ENCODE measurements around the gene PLEKHD1. TPM values are rescaled to one million over a fixed set of nuclear protein-coding genes. Genes with fewer than 3 reads are reported as not detected.
"Not testable (repeated sequence)": the region's sequence is repeated elsewhere in the genome, so short reads cannot be mapped to it uniquely, and the experiment has no call there.

Gene PLEKHD1
- total RNA-seq, 1 experiment from 2014 or later, result 0.31 TPM

- in situ Hi-C loops (cut with HindIII; ENCODE audit: low sequenced_read_pairs); DNase-seq (ENCODE audit: low spot score): not testable (repeated sequence)
These were observed 6.5 kb upstream of the PLEKHD1 start for GRCh38 chr14:69478055-69478454.

- in situ Hi-C loops (cut with HindIII; ENCODE audit: low sequenced_read_pairs), result no loop called here
- DNase-seq (ENCODE audit: low spot score), result no peak
These were observed 4.8 kb upstream of the PLEKHD1 start for GRCh38 chr14:69479696-69480095.

GRCh38 chr14:69480136-69480535 lies 4.4 kb upstream of the PLEKHD1 start:
- in situ Hi-C loops (cut with HindIII; ENCODE audit: low sequenced_read_pairs), result no loop called here
- DNase-seq (ENCODE audit: low spot score), result no peak

- DNase-seq (ENCODE audit: low spot score), result no peak
- in situ Hi-C loops (cut with HindIII; ENCODE audit: low sequenced_read_pairs), result no loop called here
These were observed 2.5 kb upstream of the PLEKHD1 start for GRCh38 chr14:69481815-69482568.

GRCh38 chr14:69483765-69484443 lies 624 bp upstream of the PLEKHD1 start:
- in situ Hi-C loops (cut with HindIII; ENCODE audit: low sequenced_read_pairs), result no loop called here
- DNase-seq (ENCODE audit: low spot score), result peak; percentile 45

- no peak for DNase-seq (ENCODE audit: low spot score)
- in situ Hi-C loops (cut with HindIII; ENCODE audit: low sequenced_read_pairs), result no loop called here
These were observed 760 bp downstream of the PLEKHD1 start for GRCh38 chr14:69485315-69485660.

- DNase-seq (ENCODE audit: low spot score), result no peak
- in situ Hi-C loops (cut with HindIII; ENCODE audit: low sequenced_read_pairs), result no loop called here
These were observed 1.2 kb downstream of the PLEKHD1 start for GRCh38 chr14:69485701-69486100.

GRCh38 chr14:69487226-69487625 lies 2.7 kb downstream of the PLEKHD1 start:
- no peak for DNase-seq (ENCODE audit: low spot score)
- in situ Hi-C loops (cut with HindIII; ENCODE audit: low sequenced_read_pairs), result no loop called here

- DNase-seq (ENCODE audit: low spot score), result no peak
- in situ Hi-C loops (cut with HindIII; ENCODE audit: low sequenced_read_pairs), result no loop called here
These were observed 3.2 kb downstream of the PLEKHD1 start for GRCh38 chr14:69487771-69488170.

- DNase-seq (ENCODE audit: low spot score), result no peak
These were observed 5.0 kb downstream of the PLEKHD1 start for GRCh38 chr14:69489495-69489894.

GRCh38 chr14:69490219-69490918 lies 5.8 kb downstream of the PLEKHD1 start:
- in situ Hi-C loops (cut with HindIII; ENCODE audit: low sequenced_read_pairs), result no loop called here
- DNase-seq (ENCODE audit: low spot score), result peak; percentile 51

More at GRCh38 chr14:69489495-69489894, 5.0 kb downstream of the PLEKHD1 start:
- in situ Hi-C loops (cut with HindIII; ENCODE audit: low sequenced_read_pairs), result no loop called here

- in situ Hi-C loops (cut with HindIII; ENCODE audit: low sequenced_read_pairs), result no loop called here
- DNase-seq (ENCODE audit: low spot score), result no peak
These were observed 6.7 kb downstream of the PLEKHD1 start for GRCh38 chr14:69491193-69491592.

GRCh38 chr14:69493038-69493437 lies 8.5 kb downstream of the PLEKHD1 start:
- in situ Hi-C loops (cut with HindIII; ENCODE audit: low sequenced_read_pairs), result no loop called here

GRCh38 chr14:69493791-69494190 lies 9.3 kb downstream of the PLEKHD1 start:
- in situ Hi-C loops (cut with HindIII; ENCODE audit: low sequenced_read_pairs), result no loop called here
- DNase-seq (ENCODE audit: low spot score), result peak; percentile 58

More at GRCh38 chr14:69493038-69493437, 8.5 kb downstream of the PLEKHD1 start:
- no peak for DNase-seq (ENCODE audit: low spot score)

GRCh38 chr14:69495341-69495921 lies 10.9 kb downstream of the PLEKHD1 start:
- no peak for DNase-seq (ENCODE audit: low spot score)

GRCh38 chr14:69497866-69498265 lies 13.3 kb downstream of the PLEKHD1 start:
- DNase-seq (ENCODE audit: low spot score); in situ Hi-C loops (cut with HindIII; ENCODE audit: low sequenced_read_pairs): not testable (repeated sequence)

More at GRCh38 chr14:69495341-69495921, 10.9 kb downstream of the PLEKHD1 start:
- in situ Hi-C loops (cut with HindIII; ENCODE audit: low sequenced_read_pairs), result no loop called here

- DNase-seq (ENCODE audit: low spot score); in situ Hi-C loops (cut with HindIII; ENCODE audit: low sequenced_read_pairs): not testable (repeated sequence)
These were observed 13.8 kb downstream of the PLEKHD1 start for GRCh38 chr14:69498286-69498685.

- no peak for DNase-seq (ENCODE audit: low spot score)
- in situ Hi-C loops (cut with HindIII; ENCODE audit: low sequenced_read_pairs), result no loop called here
These were observed 14.9 kb downstream of the PLEKHD1 start for GRCh38 chr14:69499436-69499835.

- no peak for DNase-seq (ENCODE audit: low spot score)
- in situ Hi-C loops (cut with HindIII; ENCODE audit: low sequenced_read_pairs), result no loop called here
These were observed 15.6 kb downstream of the PLEKHD1 start for GRCh38 chr14:69500096-69500495.

GRCh38 chr14:69500736-69501135 lies 16.2 kb downstream of the PLEKHD1 start:
- in situ Hi-C loops (cut with HindIII; ENCODE audit: low sequenced_read_pairs), result no loop called here
- DNase-seq (ENCODE audit: low spot score), result peak; percentile 32

Measured in G401 (cell line).